CD14-positive monocyte (primary cell): ENCODE data around the gene SEMA7A. TPM values are rescaled to one million over a fixed set of nuclear protein-coding genes. Genes with fewer than 3 reads are reported as not detected.
A peak's percentile ranks its signal among the peaks of the same experiment; 100 is the strongest.

ENCODE experiments used
- DNase-seq, 3 donors: peaks; one replicate each; pipeline ENCODE4 v3.0.0-alpha.2; 2011 to 2022
- H2AFZ ChIP-seq: 2 replicates; pipeline ENCODE4 v1.6.0; 2012; ENCODE audit warnings: mild to moderate bottlenecking, low read depth, low read length, inconsistent platforms; ENCODE audit not compliant: insufficient read depth, poor library complexity, severe bottlenecking
- H3K27ac ChIP-seq, 2 donors: 1 replicate in 1 of 2; 2 replicates in 1 of 2; pipeline ENCODE4 v1.5.1; 2012 to 2013; ENCODE audit warnings: low read length in 2 of 2, control low read depth in 1 of 2, inconsistent platforms in 1 of 2, low read depth in 1 of 2, mild to moderate bottlenecking in 1 of 2
- H3K27me3 ChIP-seq, 2 donors: one replicate each; pipeline versions ENCODE4 v1.6.0 to v1.6.1; 2011 to 2013; ENCODE audit warnings: low read length in 2 of 2; ENCODE audit not compliant: control insufficient read depth in 2 of 2, insufficient read depth in 2 of 2
- H3K36me3 ChIP-seq, 2 donors: replicated peaks in 1 of 2; 1 replicate in 1 of 2; 2 replicates in 1 of 2; pipeline versions ENCODE4 v1.5.1 to v1.6.1; 2012 to 2013; ENCODE audit warnings: low read length in 2 of 2, control low read depth in 1 of 2, inconsistent platforms in 1 of 2, mild to moderate bottlenecking in 1 of 2; ENCODE audit not compliant: insufficient read depth in 2 of 2, control insufficient read depth in 1 of 2
- H3K4me1 ChIP-seq, 2 donors: 1 replicate in 1 of 2; 2 replicates in 1 of 2; pipeline versions ENCODE4 v1.5.1 to v1.6.1; 2012 to 2013; ENCODE audit warnings: low read length in 2 of 2, control low read depth in 1 of 2, inconsistent platforms in 1 of 2, mild to moderate bottlenecking in 1 of 2, moderate library complexity in 1 of 2; ENCODE audit not compliant: insufficient read depth in 2 of 2, control insufficient read depth in 1 of 2
- H3K4me2 ChIP-seq: replicated peaks from 2 replicates; pipeline ENCODE3; 2012; ENCODE audit warnings: low read length, moderate library complexity, mild to moderate bottlenecking; ENCODE audit not compliant: poor library complexity, severe bottlenecking; ENCODE audit errors: extremely low read depth
- H3K4me3 ChIP-seq, 3 experiments: fragments of 200-600 bp in 1 of 3; sonication (generic) in 1 of 3; replicated peaks in 1 of 3; 1 replicate in 2 of 3; 2 replicates in 1 of 3; pipeline ENCODE4 v1.5.1; 2011 to 2013; ENCODE audit warnings: low read length in 3 of 3, mild to moderate bottlenecking in 3 of 3, control low read depth in 2 of 3, low read depth in 2 of 3, inconsistent platforms in 1 of 3, moderate library complexity in 1 of 3
- H3K79me2 ChIP-seq: 2 replicates; pipeline ENCODE4 v1.6.0; 2012; ENCODE audit warnings: mild to moderate bottlenecking, control low read depth, inconsistent platforms, low read length, moderate library complexity; ENCODE audit not compliant: insufficient read depth
- H3K9ac ChIP-seq: 2 replicates; pipeline ENCODE4 v1.6.0; 2017; ENCODE audit warnings: low read length, mild to moderate bottlenecking; ENCODE audit not compliant: insufficient read depth, poor library complexity, severe bottlenecking
- H3K9me3 ChIP-seq, 2 donors: replicated peaks in 1 of 2; 1 replicate in 1 of 2; 2 replicates in 1 of 2; pipeline versions ENCODE4 v1.5.1 to v1.6.1; 2012 to 2013; ENCODE audit warnings: low read length in 2 of 2, control low read depth in 1 of 2; ENCODE audit not compliant: control insufficient read depth in 1 of 2, insufficient read depth in 1 of 2
- H4K20me1 ChIP-seq: 2 replicates; pipeline ENCODE4 v1.6.0; 2012; ENCODE audit warnings: mild to moderate bottlenecking, low read length, control low read depth, moderate library complexity; ENCODE audit not compliant: insufficient read depth
- H3K27ac Mint-ChIP-seq, 7 donors: one replicate each; pipeline ENCODE4 v1.8.0; 2020; ENCODE audit warnings: mild to moderate bottlenecking in 7 of 7, mixed read lengths in 7 of 7, moderate library complexity in 6 of 7, inconsistent platforms in 2 of 7
- H3K27me3 Mint-ChIP-seq, 3 donors: one replicate each; pipeline ENCODE4 v1.8.0; 2021 to 2022; ENCODE audit warnings: low read depth in 3 of 3, mild to moderate bottlenecking in 3 of 3, mixed read lengths in 3 of 3, moderate library complexity in 3 of 3, inconsistent platforms in 1 of 3
- H3K36me3 Mint-ChIP-seq, 2 donors: one replicate each; pipeline ENCODE4 v1.8.0; 2020; ENCODE audit warnings: mixed read lengths in 2 of 2, inconsistent platforms in 1 of 2, mild to moderate bottlenecking in 1 of 2
- H3K4me1 Mint-ChIP-seq: one replicate; pipeline ENCODE4 v1.8.0; 2020; ENCODE audit warnings: mild to moderate bottlenecking, mixed read lengths
- H3K4me3 Mint-ChIP-seq, 2 donors: one replicate each; pipeline ENCODE4 v1.8.0; 2020; ENCODE audit warnings: mild to moderate bottlenecking in 2 of 2, mixed read lengths in 2 of 2, moderate library complexity in 1 of 2
- H3K9me3 Mint-ChIP-seq, 7 donors: one replicate each; pipeline ENCODE4 v1.8.0; 2020 to 2022; ENCODE audit warnings: mixed read lengths in 7 of 7, mild to moderate bottlenecking in 6 of 7, moderate library complexity in 6 of 7, inconsistent platforms in 2 of 7
- CTCF ChIP-seq: fragments of 200-600 bp; IDR thresholded peaks from one replicate; pipeline ENCODE4 v1.8.0; 2022; ENCODE audit warnings: antibody characterized with exemption, mild to moderate bottlenecking
- WGBS: methylation state at CpG from one replicate; pipeline ENCODE4 v1.1.5; 2013; ENCODE audit warnings: missing lambda C conversion rate; ENCODE audit not compliant: insufficient coverage; 5-methylcytosine and 5-hydroxymethylcytosine counted together
- intact Hi-C, 2 donors: fragments of 100-400 bp; cut with micrococcal nuclease; formaldehyde crosslinking; loops; one replicate each; pipeline versions ENCODE4 v1.15.0 to v1.15.1; 2023
- polyA plus RNA-seq, 3 donors: library from polyadenylated mRNA; depleted of rRNA in 1 of 3; unstranded in 2 of 3; stranded (reverse) in 1 of 3; fragments of 300-500 nt in 2 of 3; fragments of >200 nt in 1 of 3; fragmentation: Illumina TruSeq in 2 of 3; gene quantifications; 1 replicate in 2 of 3; 2 replicates in 1 of 3; pipeline ENCODE4 v1.2.3, GENCODE V29; 2012 to 2021

Gene SEMA7A
- polyA plus RNA-seq, 3 donors = 0.04 to 4.8 (median 0.15) TPM

GRCh38 chr15:74398183-74398582 lies 35.6 kb downstream of the SEMA7A start:
- intact Hi-C loops = no loop called here
- H3K4me3 ChIP-seq = no peak overlapping the region
- Mint-ChIP-seq H3K4me1 (peaks cover 36% of the 10 kb centered on the region), H3K36me3 (no peaks in the 10 kb centered on the region), H3K4me3 (no peak overlapping the region), H3K9me3 (peaks cover 0 to 4% (median 0%) of the 10 kb centered on the region in 7 donors), H3K27me3 (peaks cover 6 to 29% (median 11%) of the 10 kb centered on the region in 3 donors), H3K27ac (peak overlapping the region in 4 of 7 donors; percentile 21 to 62 (median 34))
- peaks cover 28 to 37% of the 10 kb centered on the region in 2 donors for H3K4me1 ChIP-seq
- no peak overlapping the region for H3K27ac ChIP-seq
- no peaks in the 10 kb centered on the region for H4K20me1 ChIP-seq
- H3K79me2 ChIP-seq = no peaks in the 10 kb centered on the region
- no peak for TF ChIP-seq CTCF
- DNase-seq = no peak
- no peak overlapping the region for H2AFZ ChIP-seq
- H3K27me3 ChIP-seq = no peaks in the 10 kb centered on the region
- 100% methylated on average over 1 of the region's 5 CpGs for WGBS
- no peaks in the 10 kb centered on the region for H3K36me3 ChIP-seq
- H3K4me2 ChIP-seq = no peak overlapping the region
- H3K9ac ChIP-seq = no peak overlapping the region
- H3K9me3 ChIP-seq = no peaks in the 10 kb centered on the region

DNA sequence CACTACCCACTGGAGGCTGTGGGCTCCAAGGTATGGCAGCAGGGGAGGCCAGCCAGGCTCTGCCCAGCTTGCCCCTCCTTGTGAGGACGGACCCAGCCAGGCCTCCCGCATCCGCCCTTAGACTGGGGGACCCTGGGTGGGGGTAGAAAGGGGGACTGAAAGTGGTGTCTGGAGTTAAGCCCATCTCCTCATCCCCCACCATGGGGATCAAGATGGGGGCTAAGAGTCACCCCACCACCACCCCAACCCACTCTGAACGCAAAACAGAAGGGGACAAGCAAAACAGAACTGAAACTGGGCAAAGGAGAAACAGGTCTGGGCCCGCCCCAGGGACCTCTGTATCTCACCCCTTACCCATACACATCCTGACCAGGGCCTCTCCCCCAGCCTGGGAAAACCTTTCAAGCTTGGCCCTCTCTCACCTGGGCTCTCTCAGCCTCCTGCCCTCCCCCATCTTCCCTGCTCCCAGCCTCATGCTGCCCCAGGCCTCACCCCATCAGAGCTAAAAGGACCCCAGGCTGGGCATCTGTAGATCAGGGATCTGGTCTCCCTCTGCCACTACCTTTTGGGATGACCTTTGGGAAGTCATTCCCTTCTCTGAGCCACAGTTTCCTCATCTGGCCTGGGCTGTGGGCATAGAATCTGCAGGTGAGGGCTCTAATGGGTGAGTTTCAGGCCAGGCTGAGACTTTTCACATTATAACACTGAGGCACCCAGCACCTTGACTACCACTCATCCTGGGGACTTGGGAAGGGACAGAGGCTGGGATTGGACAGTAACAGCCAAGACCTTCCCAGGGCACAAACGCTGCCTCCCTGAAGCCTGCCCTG lies 36.3 kb downstream of the SEMA7A start:
- peak overlapping the region in 3 of 7 donors; percentile 25 to 68 (median 46) for H3K27ac Mint-ChIP-seq
- H3K4me1 Mint-ChIP-seq = peaks cover 30% of the 10 kb centered on the region
- Histone ChIP-seq H3K27ac (peak overlapping the region; percentile 3 to 18), H3K4me1 (peaks cover 21 to 30% of the 10 kb centered on the region in 2 donors), H3K27me3 (no peaks in the 10 kb centered on the region), H2AFZ (no peak overlapping the region), H3K4me2 (peak overlapping the region; percentile 16), H3K79me2 (no peaks in the 10 kb centered on the region), H3K9ac (no peak overlapping the region), H4K20me1 (no peaks in the 10 kb centered on the region), H3K36me3 (no peaks in the 10 kb centered on the region), H3K4me3 (no peak overlapping the region), H3K9me3 (no peaks in the 10 kb centered on the region)
- DNase-seq = peak in 2 of 3 donors; percentile 33 to 41
- intact Hi-C loops = no loop called here
- peaks cover 6 to 31% (median 15%) of the 10 kb centered on the region in 3 donors for H3K27me3 Mint-ChIP-seq
- WGBS = 38% methylated on average over 3 of the region's 6 CpGs
- peaks cover 0 to 4% (median 0%) of the 10 kb centered on the region in 7 donors for H3K9me3 Mint-ChIP-seq
- no peak overlapping the region for H3K4me3 Mint-ChIP-seq
- H3K36me3 Mint-ChIP-seq = no peaks in the 10 kb centered on the region
- TF ChIP-seq CTCF = no peak
